HCT116 (cell line): Measurements from ENCODE around the gene PROSER3. TPM values are rescaled to one million over a fixed set of nuclear protein-coding genes. Genes with fewer than 3 reads are reported as not detected.

Experiments
- ATAC-seq: fragments of 200-7000 bp; cut with Tn5 transposase; 2 replicates; pipeline ENCODE4 v1.9.1; 2020; ENCODE audit warnings: mild to moderate bottlenecking, moderate library complexity
- BruUV-seq: library from RNA; stranded (reverse); fragments of 400-500 nt; replicated peaks from 2 replicates; lab custom pipeline; 2021; lab: Mats Ljungman, UMichigan
- CTCF ChIA-PET: fragments of 300-600 bp; sonication (Branson Sonifier 250); formaldehyde crosslinking; loops from one replicate; lab custom pipeline; 2021; ENCODE audit warnings: antibody characterized with exemption; lab: Charles Lee
- POLR2A ChIA-PET: fragments of 300-600, 350-600 bp; sonication (Branson Sonifier 250); formaldehyde crosslinking; loops from one replicate; lab custom pipeline; 2021; ENCODE audit warnings: antibody characterized with exemption; lab: Charles Lee
- RAD21 ChIA-PET, 2 experiments: fragments of 300-600 bp; sonication (Branson Sonifier 250); formaldehyde crosslinking; loops; one replicate each; lab custom pipeline; 2023; ENCODE audit warnings: low total read pairs in 2 of 2; ENCODE audit not compliant: uncharacterized antibody in 2 of 2, unreplicated experiment in 2 of 2, low non-redundant PET in 1 of 2; lab: Charles Lee
- DNase-seq: peaks from one replicate; pipeline ENCODE4 v3.0.0-alpha.2; 2010; ENCODE audit warnings: low read depth, low spot score
- H2AFZ ChIP-seq: fragments of 200-600 bp; shearing (Covaris generic), sonication (generic); 2 replicates; pipeline ENCODE4 v1.6.1; 2017; ENCODE audit warnings: low read depth, mixed run types, mixed read lengths, antibody characterized with exemption, low read length; ENCODE audit not compliant: poor library complexity, severe bottlenecking
- H3K27ac ChIP-seq: 2 replicates; pipeline ENCODE4 v1.5.1; 2012; ENCODE audit warnings: low read depth, low read length
- H3K27me3 ChIP-seq: fragments of 200-600 bp; sonication (generic); 2 replicates; pipeline ENCODE4 v1.6.1; 2016; ENCODE audit warnings: mixed run types, low read length, mixed read lengths; ENCODE audit not compliant: insufficient read depth
- H3K36me3 ChIP-seq, 2 experiments: fragments of 200-500 bp in 1 of 2; fragments of 200-600 bp in 1 of 2; sonication (Bioruptor generic) in 1 of 2; sonication (generic) in 1 of 2; 2 replicates each; pipeline versions ENCODE4 v1.5.1 to v1.6.1; 2014 to 2016; ENCODE audit warnings: low read length in 2 of 2, inconsistent platforms in 1 of 2, mixed read lengths in 1 of 2, mixed run types in 1 of 2; ENCODE audit not compliant: insufficient read depth in 2 of 2, control insufficient read depth in 1 of 2
- H3K4me1 ChIP-seq, 2 experiments: fragments of 200-600 bp in 1 of 2; sonication (generic) in 1 of 2; 2 replicates each; pipeline versions ENCODE4 v1.5.1 to v1.6.1; 2012 to 2017; ENCODE audit warnings: low read length in 2 of 2, inconsistent platforms in 1 of 2, mild to moderate bottlenecking in 1 of 2, mixed read lengths in 1 of 2, mixed run types in 1 of 2, moderate library complexity in 1 of 2; ENCODE audit not compliant: insufficient read depth in 2 of 2, control insufficient read depth in 1 of 2
- H3K4me2 ChIP-seq: fragments of 200-600 bp; sonication (generic); 2 replicates; pipeline ENCODE4 v1.6.1; 2017; ENCODE audit warnings: mixed run types, low read length, mixed read lengths
- H3K4me3 ChIP-seq, 2 experiments: fragments of 200-600 bp in 1 of 2; sonication (generic) in 1 of 2; replicated peaks in 1 of 2; 2 replicates each; pipeline ENCODE4 v1.5.1; 2011 to 2016; ENCODE audit warnings: low read length in 2 of 2, control low read depth in 1 of 2, low read depth in 1 of 2, mild to moderate bottlenecking in 1 of 2, mixed read lengths in 1 of 2, mixed run types in 1 of 2
- H3K79me2 ChIP-seq: fragments of 200-600 bp; sonication (generic); 2 replicates; pipeline ENCODE4 v1.6.1; 2017; ENCODE audit warnings: mild to moderate bottlenecking, mixed run types, low read length, moderate library complexity, mixed read lengths; ENCODE audit not compliant: insufficient read depth
- H3K9ac ChIP-seq: fragments of 200-600 bp; sonication (generic); 2 replicates; pipeline ENCODE4 v1.6.1; 2016; ENCODE audit warnings: low read length, mixed read lengths
- H3K9me2 ChIP-seq: fragments of 200-600 bp; sonication (generic), shearing (Covaris generic); 2 replicates; pipeline ENCODE4 v1.6.1; 2017; ENCODE audit warnings: mixed run types, mild to moderate bottlenecking, moderate library complexity; ENCODE audit not compliant: insufficient read depth
- H3K9me3 ChIP-seq, 2 experiments: fragments of 200-500 bp in 1 of 2; fragments of 200-600 bp in 1 of 2; sonication (Bioruptor generic) in 1 of 2; sonication (generic) in 1 of 2; 2 replicates each; pipeline ENCODE4 v1.6.1; 2014 to 2017; ENCODE audit warnings: low read length in 2 of 2, mixed read lengths in 2 of 2, inconsistent platforms in 1 of 2, low read depth in 1 of 2, mild to moderate bottlenecking in 1 of 2, mixed run types in 1 of 2, moderate library complexity in 1 of 2; ENCODE audit not compliant: control insufficient read depth in 1 of 2, insufficient read depth in 1 of 2
- H4K20me1 ChIP-seq: fragments of 200-600 bp; sonication (generic), shearing (Covaris generic); 2 replicates; pipeline ENCODE4 v1.6.1; 2017; ENCODE audit warnings: mixed run types, mild to moderate bottlenecking, moderate library complexity; ENCODE audit not compliant: insufficient read depth
- CBX3 ChIP-seq: IDR thresholded peaks from 2 replicates; pipeline ENCODE4 v1.6.1; 2012; ENCODE audit warnings: low read depth
- CEBPB ChIP-seq: IDR thresholded peaks from 2 replicates; pipeline ENCODE4 v1.6.1; 2012; ENCODE audit warnings: low read depth
- CTCF ChIP-seq, 3 experiments: fragments of 200-600 bp in 1 of 3; sonication (generic) in 1 of 3; IDR thresholded peaks in 2 of 3; conservative IDR thresholded peaks in 1 of 3; 2 replicates each; pipeline ENCODE4 v1.5.1; 2012 to 2017; ENCODE audit warnings: low read depth in 2 of 3, low read length in 2 of 3, antibody characterized with exemption in 1 of 3, borderline replicate concordance in 1 of 3, control low read depth in 1 of 3, mild to moderate bottlenecking in 1 of 3, mixed read lengths in 1 of 3, mixed run types in 1 of 3, moderate library complexity in 1 of 3; ENCODE audit not compliant: insufficient read depth in 1 of 3
- EGR1 ChIP-seq: IDR thresholded peaks from 2 replicates; pipeline ENCODE4 v1.6.1; 2012; ENCODE audit warnings: low read depth
- EZH2 ChIP-seq: fragments of 200-600 bp; sonication (generic); IDR thresholded peaks from 2 replicates; pipeline ENCODE4 v1.6.1; 2017; ENCODE audit warnings: antibody characterized with exemption, mixed run types
- EZH2phosphoT487 ChIP-seq: fragments of 200-600 bp; IDR thresholded peaks from 2 replicates; pipeline ENCODE4 v1.6.1; 2018; ENCODE audit warnings: antibody characterized with exemption, borderline replicate concordance
- FOSL1 ChIP-seq: IDR thresholded peaks from 2 replicates; pipeline ENCODE4 v1.6.1; 2012; ENCODE audit warnings: low read depth
- JUND ChIP-seq: IDR thresholded peaks from 2 replicates; pipeline ENCODE4 v1.6.1; 2012
- MAX ChIP-seq: IDR thresholded peaks from 2 replicates; pipeline ENCODE4 v1.6.1; 2012
- POLR2A ChIP-seq: IDR thresholded peaks from 2 replicates; pipeline ENCODE4 v1.7.0; 2011; ENCODE audit warnings: borderline replicate concordance; ENCODE audit not compliant: insufficient read depth, insufficient read length; ENCODE audit errors: extremely low read depth
- POLR2AphosphoS5 ChIP-seq: IDR thresholded peaks from 2 replicates; pipeline ENCODE4 v1.6.1; 2011; ENCODE audit warnings: mild to moderate bottlenecking, low read depth, low read length, moderate library complexity
- SIN3A ChIP-seq: IDR thresholded peaks from 2 replicates; pipeline ENCODE4 v1.6.1; 2012; ENCODE audit warnings: low read depth
- SP1 ChIP-seq: IDR thresholded peaks from 2 replicates; pipeline ENCODE4 v1.6.1; 2012; ENCODE audit warnings: low read depth
- SRF ChIP-seq: IDR thresholded peaks from 2 replicates; pipeline ENCODE4 v1.6.1; 2012; ENCODE audit warnings: low read depth
- YY1 ChIP-seq: IDR thresholded peaks from 2 replicates; pipeline ENCODE4 v1.6.1; 2011; ENCODE audit warnings: low read length, low read depth, moderate library complexity, mild to moderate bottlenecking; ENCODE audit not compliant: insufficient replicate concordance; ENCODE audit errors: extremely low read depth
- ZBTB33 ChIP-seq: IDR thresholded peaks from 2 replicates; pipeline ENCODE4 v1.6.1; 2011; ENCODE audit warnings: mild to moderate bottlenecking, low read length, moderate library complexity; ENCODE audit not compliant: insufficient replicate concordance; ENCODE audit errors: extremely low read depth
- ZFX ChIP-seq: fragments of 450-650 bp; IDR thresholded peaks from 2 replicates; pipeline ENCODE4 v1.6.1; 2017
- intact Hi-C: fragments of 100-400 bp; cut with micrococcal nuclease; formaldehyde crosslinking; loops from 2 replicates; pipeline ENCODE4 v1.10.0; 2022
- total RNA-seq: library from RNA; stranded (reverse); gene quantifications from one replicate; pipeline ENCODE4 v1.2.1, GENCODE V29; 2021; ENCODE audit not compliant: unreplicated experiment

PROSER3 gene
- total RNA-seq, 1 experiment from 2014 or later: 42.5 TPM

GRCh38 chr19:35785339-35785627 lies 27.3 kb downstream of the PROSER3 start:
- Histone ChIP-seq H3K4me3 (no peak overlapping the region), H3K36me3 (peaks cover 2 to 4% of the 10 kb centered on the region in 2 experiments; a peak in 2 of 4 replicates), H4K20me1 (no peaks in the 10 kb centered on the region), H3K79me2 (no peaks in the 10 kb centered on the region), H3K9me2 (no peaks in the 10 kb centered on the region), H3K27me3 (no peaks in the 10 kb centered on the region), H3K9me3 (no peaks in the 10 kb centered on the region), H2AFZ (no peak overlapping the region), H3K27ac (no peak overlapping the region), H3K4me1 (no peaks in the 10 kb centered on the region), H3K9ac (no peak overlapping the region), H3K4me2 (no peak overlapping the region)
- TF ChIP-seq EGR1 (no peak), POLR2AphosphoS5 (no peak), ZFX (no peak), JUND (no peak), YY1 (no peak), EZH2 (no peak), CBX3 (no peak), EZH2phosphoT487 (no peak), MAX (no peak), CTCF (IDR thresholded peaks at IDR 0.05 in 2 of 3, conservative IDR thresholded peaks at IDR 0.05 in 1 of 3; ENCODE audit: borderline replicate concordance in 1 of 3, insufficient read depth in 1 of 3, low read depth in 2 of 3, low read length in 2 of 3) (no peak), POLR2A (no peak), SIN3A (no peak), ZBTB33 (no peak), SRF (no peak), FOSL1 (no peak), SP1 (no peak), CEBPB (no peak)
- ATAC-seq (no peak), DNase-seq (no peak)
- POLR2A ChIA-PET: no interaction called here
- RAD21 ChIA-PET: no interaction called here
- CTCF ChIA-PET: no interaction called here
- intact Hi-C loops: no loop called here
- no TSS peak for BruUV-seq
